K562 (cell line): ENCODE data around the gene DOK3. TPM values are rescaled to one million over a fixed set of nuclear protein-coding genes. Genes with fewer than 3 reads are reported as not detected.
A peak's percentile ranks its signal among the peaks of the same experiment; 100 is the strongest.

ENCODE experiments used
- AFF1 ChIP-seq, 2 experiments: fragments of 450-650 bp; IDR thresholded peaks; 2 replicates each; pipeline ENCODE4 v1.6.1; 2018; ENCODE audit warnings: mild to moderate bottlenecking in 2 of 2, low read depth in 1 of 2; ENCODE audit not compliant: partially characterized antibody in 2 of 2
- CBX5 ChIP-seq: IDR thresholded peaks from 2 replicates; pipeline ENCODE4 v1.6.1; 2014; ENCODE audit warnings: low read depth, borderline replicate concordance
- CCAR2 ChIP-seq: fragments of 200-400 bp; formaldehyde crosslinking; IDR thresholded peaks from 2 replicates; pipeline ENCODE4 v1.6.1; 2017; ENCODE audit warnings: mild to moderate bottlenecking, low read depth, low read length
- MGA ChIP-seq: fragments of 450-650 bp; IDR thresholded peaks from 2 replicates; pipeline ENCODE4 v1.6.1; 2016; ENCODE audit warnings: mild to moderate bottlenecking, moderate library complexity
- ZBTB43 ChIP-seq: sonication (generic); formaldehyde crosslinking; IDR thresholded peaks from 2 replicates; pipeline ENCODE4 v1.8.0; 2023; ENCODE audit warnings: mild to moderate bottlenecking, missing genetic modification reagents
- ZNF197 ChIP-seq: fragments of 200-800 bp; sonication (Bioruptor generic); IDR thresholded peaks from 2 replicates; pipeline ENCODE4 v1.6.1; 2016; ENCODE audit warnings: low read depth, missing genetic modification characterization, missing compliant biosample characterization
- ZNF408 ChIP-seq: fragments of 250-450 bp; sonication (Bioruptor Pico); IDR thresholded peaks from 2 replicates; pipeline ENCODE4 v1.4.0; 2020; ENCODE audit warnings: low read depth, mild to moderate bottlenecking, moderate library complexity
- ZNF639 ChIP-seq, 2 experiments: fragments of 200-800 bp in 1 of 2; sonication (Bioruptor generic) in 1 of 2; sonication (generic) in 1 of 2; formaldehyde crosslinking in 1 of 2; IDR thresholded peaks in 1 of 2; conservative IDR thresholded peaks in 1 of 2; 2 replicates each; pipeline versions ENCODE4 v1.5.0 to v1.6.1; 2016 to 2020; ENCODE audit warnings: missing compliant biosample characterization in 1 of 2, missing genetic modification characterization in 1 of 2, missing genetic modification reagents in 1 of 2
- polyA plus RNA-seq, 8 experiments: library from polyadenylated mRNA; depleted of rRNA in 4 of 8; stranded (reverse) in 5 of 8; unstranded in 3 of 8; fragments of >200 nt; fragmentation: Nextera tagmentation in 2 of 8; fragmentation: Illumina TruSeq in 1 of 8; extraction: Ambion mirVana in 2 of 8; extraction: Trizol in 1 of 8; gene quantifications; 2 replicates each; pipeline versions ENCODE4 v1.2.1 to v1.2.3, GENCODE V29; 2011 to 2014; ENCODE audit warnings: inconsistent platforms in 1 of 8, missing spikeins in 1 of 8
- total RNA-seq, 7 experiments: library from RNA; depleted of rRNA in 6 of 7; stranded (reverse); fragments of >200 nt in 6 of 7; fragmentation: Illumina TruSeq in 2 of 7; extraction: Trizol in 2 of 7; gene quantifications; 2 replicates each; pipeline versions ENCODE4 v1.2.1 to v1.2.3, GENCODE V29; 2011 to 2021; ENCODE audit warnings: low replicate concordance in 1 of 7

DOK3 gene
- total and polyA plus RNA-seq, 9 of the 15 experiments (the other 6 are each of a cell fraction or from before 2014, with no cell fraction given) = 1.3 to 23.0 (median 8.0) TPM

GRCh38 chr5:177473443-177474001 is 36.1 kb downstream of the DOK3 start, which contains the start of gene DBN1 (continued):
- TF ChIP-seq AFF1 (IDR thresholded peaks at IDR 0.05; ENCODE audit: low read depth in 1 of 2, partially characterized antibody in 2 of 2) = no peak
- no peak for TF ChIP-seq MGA
- TF ChIP-seq ZBTB43 (CRISPR knock-in tag) = no peak
- TF ChIP-seq ZNF408 (CRISPR knock-in tag) = no peak
- TF ChIP-seq CBX5 = no peak
- TF ChIP-seq CCAR2 = no peak
- TF ChIP-seq ZNF639 (CRISPR knock-in tag; conservative IDR thresholded peaks at IDR 0.05 in 1 of 2, IDR thresholded peaks at IDR 0.05 in 1 of 2) = peak in 1 of 2 experiments; percentile 47; a peak in 1 of 4 replicates
- no peak for TF ChIP-seq ZNF197 (CRISPR knock-in tag)
